COLO829 (cell line): Measurements from ENCODE around the gene CHD2.

Experiments
- DNase-seq: peaks from one replicate; pipeline ENCODE4 v3.0.0; 2012; ENCODE audit warnings: low spot score

Gene CHD2

DNA sequence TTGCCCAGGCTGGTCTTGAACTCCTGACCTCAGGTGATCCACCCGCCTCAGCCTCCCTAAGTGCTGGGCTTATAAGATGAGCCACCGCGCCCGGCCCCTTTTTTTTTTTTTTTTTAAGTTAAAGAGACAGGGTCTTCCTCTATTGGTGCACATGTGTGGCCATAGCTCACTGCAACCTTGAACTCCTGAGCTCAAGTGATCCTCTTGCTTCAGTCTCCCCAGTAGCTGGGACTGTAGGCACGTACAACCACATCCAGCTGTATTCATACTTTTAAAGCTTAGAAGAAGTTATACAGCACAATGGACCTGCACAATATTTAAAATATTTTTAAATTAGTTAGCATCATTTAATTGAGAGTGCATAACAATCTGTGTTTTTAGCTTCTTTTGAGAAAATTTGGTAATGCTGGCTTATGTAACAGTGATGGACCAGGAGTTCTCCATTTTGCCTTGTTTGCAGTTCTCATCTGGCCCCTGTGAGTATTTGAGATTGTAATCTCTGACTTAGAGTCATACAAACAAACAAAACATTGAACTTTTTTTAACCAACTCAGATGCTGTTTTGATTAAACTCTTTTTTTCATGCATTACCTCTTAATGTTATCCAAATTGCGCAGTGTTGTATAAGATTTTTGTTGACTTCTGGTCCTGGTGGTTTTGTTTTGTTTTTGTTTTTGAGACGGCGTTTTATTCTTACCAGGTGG lies 33.0 kb downstream of the CHD2 start:
- no peak for DNase-seq

GRCh38 chr15:92933831-92934230 lies 33.7 kb downstream of the CHD2 start:
- no peak for DNase-seq

DNA sequence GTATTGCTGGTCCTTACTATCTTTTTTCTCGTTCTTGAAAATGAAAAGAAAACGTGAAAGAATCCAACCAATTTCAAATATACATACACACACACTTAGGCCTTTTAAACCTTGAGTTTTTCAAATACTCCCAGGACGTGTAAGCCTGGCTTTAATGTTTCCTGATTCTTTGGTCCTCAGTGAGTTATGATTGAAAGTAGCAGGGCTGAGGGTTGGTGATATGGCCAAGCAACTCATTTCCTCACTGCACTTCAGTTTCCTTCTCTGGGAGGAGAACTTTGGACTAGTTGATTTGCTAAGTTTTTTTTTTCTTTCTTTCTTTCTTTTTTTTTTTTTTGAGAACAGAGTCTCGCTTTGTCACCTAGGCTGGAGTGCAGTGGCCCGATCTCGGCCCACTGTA lies 34.6 kb downstream of the CHD2 start:
- no peak for DNase-seq

DNA sequence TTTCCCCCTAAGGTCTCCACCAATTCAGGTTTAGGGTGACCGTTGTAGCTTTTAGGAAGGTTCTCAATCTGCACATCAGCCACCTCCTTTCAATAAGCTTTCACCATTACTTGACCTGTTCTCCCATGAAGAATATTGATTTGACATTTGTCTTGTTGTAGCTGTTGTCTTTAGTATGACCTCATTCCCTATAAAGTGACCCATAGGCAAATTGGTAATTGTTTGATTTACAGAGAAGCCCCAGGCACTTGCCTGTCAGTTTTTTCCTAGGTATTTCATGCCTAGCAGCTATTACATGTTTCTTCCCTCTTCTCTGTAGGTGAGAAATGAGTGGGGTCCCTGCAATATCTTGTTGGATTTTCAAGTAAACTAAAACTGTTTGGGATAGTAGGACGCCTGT lies 36.0 kb downstream of the CHD2 start:
- no peak for DNase-seq

GRCh38 chr15:92936693-92937092 lies 36.6 kb downstream of the CHD2 start:
- DNase-seq, result no peak

GRCh38 chr15:92937901-92938300 lies 37.8 kb downstream of the CHD2 start:
- no peak for DNase-seq

DNA sequence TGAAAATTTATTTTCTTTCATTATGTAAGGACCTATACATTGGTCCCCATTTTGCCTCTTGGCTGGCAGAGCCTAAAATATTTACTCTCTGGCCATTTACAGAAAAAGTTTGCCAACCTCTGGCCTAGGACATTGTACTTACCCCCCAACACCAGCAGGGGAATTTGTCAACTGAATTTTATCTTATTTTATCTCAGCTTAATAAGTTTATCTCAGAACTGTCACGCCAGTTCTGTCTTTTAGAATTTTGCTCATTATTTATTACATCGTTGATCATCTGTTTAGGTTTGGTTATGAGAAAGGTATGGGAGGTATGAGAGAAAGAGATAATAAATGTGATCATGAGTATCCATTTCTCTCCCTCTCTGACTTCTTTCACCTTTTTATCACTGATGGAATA lies 38.3 kb downstream of the CHD2 start:
- DNase-seq, result no peak

DNA sequence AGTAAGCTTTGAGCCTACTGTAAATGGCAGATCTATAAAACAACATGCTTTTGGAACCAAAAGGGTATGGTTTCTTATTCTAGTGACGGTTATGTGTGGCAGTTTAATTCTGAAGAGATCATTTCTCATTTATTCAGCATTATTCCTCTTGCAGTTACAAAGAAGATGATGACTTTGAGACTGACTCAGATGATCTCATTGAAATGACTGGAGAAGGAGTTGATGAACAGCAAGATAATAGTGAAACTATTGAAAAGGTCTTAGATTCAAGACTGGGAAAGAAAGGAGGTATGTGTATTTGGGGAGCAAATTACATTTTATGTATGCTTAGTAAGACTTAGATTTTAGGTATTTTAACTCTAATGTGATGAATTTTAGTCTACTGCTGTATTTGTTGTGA lies 41.5 kb downstream of the CHD2 start:
- DNase-seq, result no peak

DNA sequence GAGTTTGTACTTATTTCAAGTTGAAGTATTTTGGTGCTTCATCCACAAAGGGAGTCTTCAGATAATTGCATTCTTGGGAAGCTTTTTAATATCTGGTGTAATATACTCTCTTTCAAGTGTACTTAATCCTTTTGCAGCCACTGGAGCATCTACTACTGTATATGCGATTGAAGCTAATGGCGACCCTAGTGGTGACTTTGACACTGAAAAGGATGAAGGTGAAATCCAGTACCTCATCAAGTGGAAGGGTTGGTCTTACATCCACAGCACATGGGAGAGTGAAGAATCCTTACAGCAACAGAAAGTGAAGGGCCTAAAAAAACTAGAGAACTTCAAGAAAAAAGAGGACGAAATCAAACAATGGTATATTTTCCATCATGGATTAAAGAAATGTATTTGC lies 42.6 kb downstream of the CHD2 start:
- DNase-seq, result no peak

GRCh38 chr15:92943581-92943980 lies 43.5 kb downstream of the CHD2 start:
- DNase-seq, result no peak

- no peak for DNase-seq
These were observed 44.9 kb downstream of the CHD2 start for GRCh38 chr15:92944946-92945521.

DNA sequence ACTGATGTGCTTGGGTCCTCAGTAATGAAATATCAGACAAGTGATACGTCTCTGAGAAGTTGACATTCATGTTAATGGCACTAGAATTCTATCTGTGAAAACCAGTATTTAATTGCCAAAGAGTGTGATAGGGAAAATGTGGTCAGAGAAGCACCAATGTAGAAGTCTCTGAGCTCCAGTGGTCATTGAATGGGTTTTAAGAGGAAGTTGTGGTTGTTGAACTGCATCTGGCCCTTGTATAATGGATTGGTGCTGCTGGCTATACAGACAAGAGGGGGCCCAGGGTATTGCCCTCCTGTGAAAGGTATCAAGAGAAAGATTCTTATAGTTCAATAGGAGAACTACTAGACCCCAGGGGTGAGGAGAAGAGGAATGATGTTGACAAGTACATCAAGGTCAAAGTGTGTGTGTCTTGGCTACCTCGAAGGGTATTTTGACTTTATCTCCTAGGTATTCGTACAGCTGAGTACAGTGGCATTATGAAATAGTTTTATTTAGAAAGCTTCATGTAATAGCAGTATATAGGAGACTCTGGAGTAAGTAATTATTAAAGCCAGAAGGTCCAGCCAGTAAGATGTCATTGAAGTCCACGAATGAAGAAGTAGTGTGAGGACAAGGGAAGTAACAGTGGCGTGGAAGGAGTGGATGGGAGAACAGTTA lies 47.1 kb downstream of the CHD2 start:
- no peak for DNase-seq

DNA sequence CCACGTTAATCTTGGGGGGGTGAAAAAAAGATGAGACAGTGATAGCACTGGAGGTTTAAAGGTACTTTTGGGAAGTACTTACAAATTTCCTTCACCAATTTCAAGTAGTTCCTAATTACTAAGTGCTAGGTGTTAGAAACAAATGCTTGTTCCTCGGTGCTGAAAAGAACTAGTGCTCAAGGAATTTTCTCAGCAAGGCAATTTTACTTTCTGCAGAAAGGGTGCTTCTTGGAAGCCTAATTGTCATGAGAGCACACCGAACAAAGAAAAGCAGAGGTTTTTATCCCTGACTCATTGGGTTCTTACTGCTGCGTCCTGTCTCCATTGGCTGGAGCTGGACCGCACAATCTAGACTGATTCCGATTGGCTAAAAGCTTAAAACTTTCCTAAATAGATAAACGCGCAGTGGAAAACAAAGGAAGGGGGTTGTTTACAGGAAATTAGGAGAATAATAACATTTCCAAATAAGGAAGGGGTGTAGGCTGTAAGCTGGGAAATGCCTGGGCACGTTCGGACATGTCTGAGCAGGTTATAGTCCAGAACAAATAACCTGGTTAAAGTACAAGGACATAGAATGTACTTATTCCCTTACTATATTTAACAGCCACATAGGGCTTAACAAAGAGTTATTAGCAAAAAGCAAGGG lies 49.6 kb downstream of the CHD2 start:
- no peak for DNase-seq

GRCh38 chr15:92951800-92952457 lies 51.8 kb downstream of the CHD2 start:
- no peak for DNase-seq

DNA sequence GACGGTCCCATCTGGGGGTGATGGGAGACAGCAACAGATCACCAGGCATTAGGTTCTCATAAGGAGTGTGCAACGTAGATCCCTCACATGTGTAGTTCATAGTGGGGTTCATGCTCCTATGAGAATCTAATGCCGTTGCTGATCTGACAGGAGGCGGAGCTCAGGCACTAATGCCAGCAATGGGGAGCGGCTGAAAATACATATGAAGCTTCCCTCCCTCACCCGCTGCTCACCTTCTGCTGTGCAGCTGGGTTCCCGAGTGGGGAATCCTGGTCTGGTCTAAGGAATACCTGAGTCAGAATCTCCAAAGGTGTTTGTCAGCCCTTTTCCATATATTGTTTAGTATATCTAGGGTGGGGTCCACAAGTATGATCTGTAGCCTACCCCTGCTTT lies 52.3 kb downstream of the CHD2 start:
- DNase-seq, result no peak

DNA sequence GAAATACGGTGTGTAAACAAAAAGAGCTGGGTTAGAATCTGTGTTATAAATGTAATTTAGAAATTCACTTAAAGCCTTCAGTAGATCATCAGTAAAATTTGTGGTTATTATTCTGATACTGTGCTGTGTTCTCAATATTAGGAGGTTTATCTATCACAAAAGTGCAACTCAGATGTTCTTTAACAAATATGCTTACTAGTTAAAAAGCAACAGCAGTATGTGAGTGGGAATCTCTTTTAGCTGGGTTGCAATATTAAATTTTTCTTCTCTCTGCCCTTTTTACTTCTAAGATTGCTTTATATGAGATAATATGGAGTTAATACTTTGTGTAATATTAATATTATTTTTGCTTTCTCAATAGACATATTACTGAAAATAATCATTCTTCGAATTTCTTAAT lies 53.4 kb downstream of the CHD2 start:
- no peak for DNase-seq

GRCh38 chr15:92954002-92954401 lies 53.9 kb downstream of the CHD2 start:
- DNase-seq, result no peak

DNA sequence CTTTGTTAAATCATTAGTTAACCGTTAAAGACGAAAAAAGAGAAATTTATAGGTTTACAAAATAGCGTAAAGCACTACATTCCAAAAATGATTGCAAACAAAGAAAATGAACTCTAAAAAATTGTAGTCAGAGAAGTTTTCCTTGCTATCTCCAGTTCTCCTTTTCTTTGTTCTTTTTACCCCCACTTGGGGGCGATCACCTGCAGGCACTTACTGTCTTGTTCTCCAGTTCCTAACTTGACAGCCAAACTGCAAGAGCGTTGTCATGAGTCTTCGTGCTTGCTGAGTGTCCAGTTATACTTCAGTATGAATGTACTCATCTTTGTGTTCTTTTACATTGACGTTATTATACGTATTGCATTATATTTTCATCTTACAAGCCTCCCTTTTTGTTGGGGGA lies 54.5 kb downstream of the CHD2 start:
- no peak for DNase-seq

DNA sequence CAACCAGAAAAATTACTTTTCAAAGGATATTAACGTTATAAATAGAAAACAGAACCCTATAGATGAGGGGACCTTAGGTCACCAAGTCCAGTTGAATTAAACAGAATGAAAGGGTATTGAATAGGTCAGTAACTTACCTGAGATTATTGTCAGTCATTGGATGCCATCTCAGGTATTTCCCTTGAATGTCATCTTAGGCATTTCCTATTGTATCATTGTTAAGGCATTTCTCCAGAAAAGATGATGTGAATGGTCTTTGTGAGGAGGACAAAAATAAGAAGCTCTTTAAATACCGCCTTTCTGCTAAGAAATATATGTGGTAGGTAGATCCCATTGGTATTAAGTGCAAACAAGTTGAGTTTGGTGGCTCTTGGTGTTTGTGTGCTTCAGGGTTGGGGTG lies 55.6 kb downstream of the CHD2 start:
- DNase-seq, result no peak

DNA sequence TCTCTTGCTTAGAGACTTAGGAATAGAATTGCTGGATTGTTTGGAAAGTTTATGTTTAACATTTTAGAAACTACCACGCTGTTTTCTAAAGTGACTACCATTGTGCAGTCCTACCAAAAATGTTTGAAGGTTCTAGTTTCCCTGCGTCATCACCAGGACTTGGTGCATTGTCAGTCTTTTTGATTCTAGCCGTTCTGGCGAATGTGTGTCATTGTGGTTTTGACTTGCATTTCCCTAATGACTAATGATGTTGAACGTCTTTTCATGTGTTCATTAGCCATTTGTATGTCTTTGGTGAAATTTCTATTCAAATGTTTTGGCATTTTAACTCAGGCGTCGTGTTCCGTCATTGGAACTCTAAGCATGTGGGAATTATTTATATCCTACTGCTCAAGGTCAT lies 58.0 kb downstream of the CHD2 start:
- no peak for DNase-seq

DNA sequence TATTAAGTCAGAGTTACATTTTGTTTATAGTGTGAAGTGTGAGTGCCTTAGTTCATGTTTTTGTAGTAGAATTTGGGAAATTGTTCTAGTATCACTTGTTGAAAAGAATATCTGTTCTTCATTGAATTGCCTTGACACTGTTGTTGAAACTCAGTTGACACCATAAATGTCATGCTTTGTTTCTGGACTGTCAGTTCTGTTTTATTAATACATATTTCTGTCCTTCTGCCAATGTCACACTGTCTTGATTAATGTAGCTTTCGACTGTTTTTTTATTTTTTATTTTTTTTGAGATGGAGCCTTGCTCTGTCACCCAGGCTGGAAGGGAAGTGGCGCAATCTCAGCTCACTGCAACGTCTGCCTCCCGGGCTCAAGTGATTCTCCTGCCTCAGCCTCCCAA lies 59.1 kb downstream of the CHD2 start:
- no peak for DNase-seq

DNA sequence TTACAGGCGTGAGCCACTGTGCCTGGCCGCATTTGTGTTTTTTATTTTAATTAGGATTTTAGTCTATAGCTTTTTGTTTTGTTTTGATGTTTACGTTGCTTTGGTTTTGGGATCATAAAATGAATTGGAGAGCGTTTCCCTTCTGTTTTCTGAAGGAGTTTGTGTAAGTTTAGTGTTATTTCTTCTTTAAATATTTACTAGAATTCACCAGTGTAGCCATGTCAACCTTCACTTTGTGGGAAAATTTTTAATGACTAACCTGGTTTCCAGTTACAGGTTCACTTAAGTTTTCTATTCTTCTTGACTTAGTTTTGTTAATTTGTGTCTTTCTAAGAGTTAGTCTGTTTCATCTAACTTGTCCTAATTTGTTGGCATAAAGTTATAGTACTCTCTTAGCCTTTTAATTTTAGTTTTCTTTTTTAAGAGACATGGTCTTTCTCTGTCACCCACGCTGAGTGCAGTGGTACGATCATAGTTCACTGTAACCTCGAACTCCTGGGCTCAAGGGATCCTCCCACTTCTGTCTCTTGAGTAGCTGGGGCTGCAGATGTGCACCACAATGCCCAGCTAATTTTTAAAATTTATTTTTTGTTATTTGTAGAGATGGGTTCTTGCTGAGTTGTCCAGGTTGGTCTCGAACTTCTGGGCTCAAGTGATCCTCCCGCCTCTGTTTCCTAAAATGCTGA lies 61.0 kb downstream of the CHD2 start:
- DNase-seq, result no peak
